HEK293 (cell line): Measurements from ENCODE around the gene CRBN.

Experiments used
- BCL11A ChIP-seq: fragments of 450-650 bp; formaldehyde crosslinking; IDR thresholded peaks from 2 replicates; pipeline ENCODE4 v1.5.1; 2016; ENCODE audit warnings: low read depth, missing biosample characterization, missing genetic modification characterization
- BCL11B ChIP-seq: fragments of 450-650 bp; formaldehyde crosslinking; IDR thresholded peaks from 2 replicates; pipeline ENCODE4 v1.5.1; 2016; ENCODE audit warnings: low read depth, missing biosample characterization, missing genetic modification characterization
- FEZF1 ChIP-seq: fragments of 450-650 bp; formaldehyde crosslinking; IDR thresholded peaks from 2 replicates; pipeline ENCODE4 v1.5.1; 2016; ENCODE audit warnings: missing biosample characterization, missing genetic modification characterization
- GLIS1 ChIP-seq: fragments of 450-650 bp; formaldehyde crosslinking; IDR thresholded peaks from 2 replicates; pipeline ENCODE4 v1.5.1; 2016; ENCODE audit warnings: missing biosample characterization, missing genetic modification characterization
- KLF8 ChIP-seq: fragments of 450-650 bp; formaldehyde crosslinking; IDR thresholded peaks from 2 replicates; pipeline ENCODE4 v1.5.1; 2016; ENCODE audit warnings: missing biosample characterization, missing genetic modification characterization
- PRDM10 ChIP-seq: fragments of 450-650 bp; formaldehyde crosslinking; IDR thresholded peaks from 2 replicates; pipeline ENCODE4 v1.5.1; 2016; ENCODE audit warnings: missing biosample characterization, missing genetic modification characterization
- SCRT1 ChIP-seq: fragments of 450-650 bp; formaldehyde crosslinking; IDR thresholded peaks from 2 replicates; pipeline ENCODE4 v1.5.1; 2016; ENCODE audit warnings: missing biosample characterization, missing genetic modification characterization, borderline replicate concordance
- SP7 ChIP-seq: fragments of 450-650 bp; formaldehyde crosslinking; IDR thresholded peaks from 2 replicates; pipeline ENCODE4 v1.5.1; 2016; ENCODE audit warnings: missing biosample characterization, missing genetic modification characterization
- WT1 ChIP-seq: fragments of 450-650 bp; formaldehyde crosslinking; IDR thresholded peaks from 2 replicates; pipeline ENCODE4 v1.5.1; 2016; ENCODE audit warnings: missing biosample characterization, missing genetic modification characterization
- YY1 ChIP-seq: fragments of 450-650 bp; formaldehyde crosslinking; IDR thresholded peaks from 2 replicates; pipeline ENCODE4 v1.5.1; 2018; ENCODE audit warnings: missing biosample characterization, missing genetic modification characterization
- YY2 ChIP-seq: fragments of 450-650 bp; formaldehyde crosslinking; IDR thresholded peaks from 2 replicates; pipeline ENCODE4 v1.5.1; 2016; ENCODE audit warnings: missing biosample characterization, missing genetic modification characterization
- ZBTB11 ChIP-seq: fragments of 450-650 bp; formaldehyde crosslinking; conservative IDR thresholded peaks from 2 replicates; pipeline ENCODE4 v1.5.1; 2016; ENCODE audit warnings: low read depth, missing biosample characterization, missing genetic modification characterization
- ZBTB44 ChIP-seq: fragments of 450-650 bp; IDR thresholded peaks from 2 replicates; pipeline ENCODE4 v1.5.1; 2018; ENCODE audit warnings: missing biosample characterization, mild to moderate bottlenecking, missing genetic modification characterization
- ZBTB48 ChIP-seq: fragments of 450-650 bp; formaldehyde crosslinking; IDR thresholded peaks from 2 replicates; pipeline ENCODE4 v1.5.1; 2016; ENCODE audit warnings: missing biosample characterization, missing genetic modification characterization
- ZNF112 ChIP-seq: fragments of 450-650 bp; formaldehyde crosslinking; IDR thresholded peaks from 2 replicates; pipeline ENCODE4 v1.5.0; 2017; ENCODE audit warnings: missing biosample characterization, missing genetic modification characterization
- ZNF133 ChIP-seq: fragments of 450-650 bp; formaldehyde crosslinking; IDR thresholded peaks from 2 replicates; pipeline ENCODE4 v1.5.1; 2016; ENCODE audit warnings: missing biosample characterization, missing genetic modification characterization
- ZNF324 ChIP-seq: fragments of 450-650 bp; formaldehyde crosslinking; IDR thresholded peaks from 2 replicates; pipeline ENCODE4 v1.5.1; 2016; ENCODE audit warnings: missing biosample characterization, missing genetic modification characterization
- ZNF341 ChIP-seq: fragments of 450-650 bp; formaldehyde crosslinking; IDR thresholded peaks from 2 replicates; pipeline ENCODE4; 2016; ENCODE audit warnings: low read depth, missing biosample characterization, missing genetic modification characterization
- ZNF48 ChIP-seq: fragments of 450-650 bp; formaldehyde crosslinking; IDR thresholded peaks from 2 replicates; pipeline ENCODE4 v1.5.1; 2016; ENCODE audit warnings: missing biosample characterization, missing genetic modification characterization
- ZNF610 ChIP-seq: fragments of 450-650 bp; formaldehyde crosslinking; IDR thresholded peaks from 2 replicates; pipeline ENCODE4 v1.5.1; 2016; ENCODE audit warnings: missing biosample characterization, missing genetic modification characterization, borderline replicate concordance
- ZNF629 ChIP-seq: fragments of 450-650 bp; formaldehyde crosslinking; IDR thresholded peaks from 2 replicates; pipeline ENCODE4 v1.5.1; 2017; ENCODE audit warnings: missing biosample characterization, missing genetic modification characterization
- ZNF660 ChIP-seq: fragments of 450-650 bp; IDR thresholded peaks from 2 replicates; pipeline ENCODE4 v1.5.1; 2018; ENCODE audit warnings: missing biosample characterization, mild to moderate bottlenecking, missing genetic modification characterization
- ZNF776 ChIP-seq: fragments of 450-650 bp; formaldehyde crosslinking; IDR thresholded peaks from 2 replicates; pipeline ENCODE4 v1.5.0; 2017; ENCODE audit warnings: missing biosample characterization, missing genetic modification characterization, borderline replicate concordance
- ZNF785 ChIP-seq: fragments of 450-650 bp; formaldehyde crosslinking; IDR thresholded peaks from 2 replicates; pipeline ENCODE4 v1.5.1; 2016; ENCODE audit warnings: missing biosample characterization, missing genetic modification characterization
- ZSCAN30 ChIP-seq: fragments of 450-650 bp; IDR thresholded peaks from 2 replicates; pipeline ENCODE4 v1.5.1; 2018; ENCODE audit warnings: missing biosample characterization, mild to moderate bottlenecking, missing genetic modification characterization, moderate library complexity
- TF ChIP-seq, protein P1 (sequence below): fragments of 450-650 bp; formaldehyde crosslinking; IDR thresholded peaks from 2 replicates; pipeline ENCODE4 v1.5.0; 2017; ENCODE audit warnings: missing biosample characterization, missing genetic modification characterization, borderline replicate concordance

Gene CRBN

GRCh38 chr3:3126477-3127431 lies 52.7 kb downstream of the CRBN start, which contains the start of gene TRNT1 (continued):
- TF ChIP-seq ZBTB44 (tag by site-specific recombination) (no peak), BCL11A (tag by site-specific recombination) (no peak), ZSCAN30 (tag by site-specific recombination) (no peak), ZNF629 (tag by site-specific recombination) (peak; percentile 97), SP7 (tag by site-specific recombination) (peak; percentile 85), ZBTB11 (tag by site-specific recombination) (peak; percentile 89), BCL11B (tag by site-specific recombination) (no peak), ZNF785 (tag by site-specific recombination) (peak; percentile 72), FEZF1 (0 out of 2 replicates have a peak, but pooled peaks have one; percentile 15), ZNF133 (tag by site-specific recombination) (0 out of 2 replicates have a peak, but pooled peaks have one; percentile 19), ZNF48 (tag by site-specific recombination) (no peak), ZBTB48 (tag by site-specific recombination) (peak; percentile 26; the same call in 1 of the 2 replicates), KLF8 (peak; percentile 48), ZNF610 (tag by site-specific recombination) (no peak; the same call in 1 of the 2 replicates), PRDM10 (peak; percentile 29; the same call in 1 of the 2 replicates), ZNF324 (tag by site-specific recombination) (peak; percentile 53; the same call in 1 of the 2 replicates), WT1 (tag by site-specific recombination) (0 out of 2 replicates have a peak, but pooled peaks have one; percentile 19), GLIS1 (tag by site-specific recombination) (peak; percentile 90), ZNF660 (tag by site-specific recombination) (peak; percentile 41; the same call in 1 of the 2 replicates), ZNF341 (tag by site-specific recombination) (peak; percentile 99), ZNF112 (tag by site-specific recombination) (no peak), YY1 (no peak; the same call in 1 of the 2 replicates), YY2 (peak; percentile 60; the same call in 1 of the 2 replicates), SCRT1 (tag by site-specific recombination) (0 out of 2 replicates have a peak, but pooled peaks have one; percentile 11), ZNF776 (no peak)
- TF ChIP-seq, protein P1, sequence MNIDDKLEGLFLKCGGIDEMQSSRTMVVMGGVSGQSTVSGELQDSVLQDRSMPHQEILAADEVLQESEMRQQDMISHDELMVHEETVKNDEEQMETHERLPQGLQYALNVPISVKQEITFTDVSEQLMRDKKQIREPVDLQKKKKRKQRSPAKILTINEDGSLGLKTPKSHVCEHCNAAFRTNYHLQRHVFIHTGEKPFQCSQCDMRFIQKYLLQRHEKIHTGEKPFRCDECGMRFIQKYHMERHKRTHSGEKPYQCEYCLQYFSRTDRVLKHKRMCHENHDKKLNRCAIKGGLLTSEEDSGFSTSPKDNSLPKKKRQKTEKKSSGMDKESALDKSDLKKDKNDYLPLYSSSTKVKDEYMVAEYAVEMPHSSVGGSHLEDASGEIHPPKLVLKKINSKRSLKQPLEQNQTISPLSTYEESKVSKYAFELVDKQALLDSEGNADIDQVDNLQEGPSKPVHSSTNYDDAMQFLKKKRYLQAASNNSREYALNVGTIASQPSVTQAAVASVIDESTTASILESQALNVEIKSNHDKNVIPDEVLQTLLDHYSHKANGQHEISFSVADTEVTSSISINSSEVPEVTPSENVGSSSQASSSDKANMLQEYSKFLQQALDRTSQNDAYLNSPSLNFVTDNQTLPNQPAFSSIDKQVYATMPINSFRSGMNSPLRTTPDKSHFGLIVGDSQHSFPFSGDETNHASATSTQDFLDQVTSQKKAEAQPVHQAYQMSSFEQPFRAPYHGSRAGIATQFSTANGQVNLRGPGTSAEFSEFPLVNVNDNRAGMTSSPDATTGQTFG (tag by site-specific recombination), result no peak; the same call in 1 of the 2 replicates
